Activated CD8-positive, alpha-beta memory T cell treated with anti-CD3 and anti-CD28 coated beads for 24 hours (primary cell): Measurements from ENCODE around the gene STAB1.
"Not testable (repeated sequence)": the region's sequence is repeated elsewhere in the genome, so short reads cannot be mapped to it uniquely, and the experiment has no call there.

Experiments
- DNase-seq: peaks from one replicate; pipeline ENCODE4 v3.0.0-alpha.2; 2020

STAB1 gene

DNA sequence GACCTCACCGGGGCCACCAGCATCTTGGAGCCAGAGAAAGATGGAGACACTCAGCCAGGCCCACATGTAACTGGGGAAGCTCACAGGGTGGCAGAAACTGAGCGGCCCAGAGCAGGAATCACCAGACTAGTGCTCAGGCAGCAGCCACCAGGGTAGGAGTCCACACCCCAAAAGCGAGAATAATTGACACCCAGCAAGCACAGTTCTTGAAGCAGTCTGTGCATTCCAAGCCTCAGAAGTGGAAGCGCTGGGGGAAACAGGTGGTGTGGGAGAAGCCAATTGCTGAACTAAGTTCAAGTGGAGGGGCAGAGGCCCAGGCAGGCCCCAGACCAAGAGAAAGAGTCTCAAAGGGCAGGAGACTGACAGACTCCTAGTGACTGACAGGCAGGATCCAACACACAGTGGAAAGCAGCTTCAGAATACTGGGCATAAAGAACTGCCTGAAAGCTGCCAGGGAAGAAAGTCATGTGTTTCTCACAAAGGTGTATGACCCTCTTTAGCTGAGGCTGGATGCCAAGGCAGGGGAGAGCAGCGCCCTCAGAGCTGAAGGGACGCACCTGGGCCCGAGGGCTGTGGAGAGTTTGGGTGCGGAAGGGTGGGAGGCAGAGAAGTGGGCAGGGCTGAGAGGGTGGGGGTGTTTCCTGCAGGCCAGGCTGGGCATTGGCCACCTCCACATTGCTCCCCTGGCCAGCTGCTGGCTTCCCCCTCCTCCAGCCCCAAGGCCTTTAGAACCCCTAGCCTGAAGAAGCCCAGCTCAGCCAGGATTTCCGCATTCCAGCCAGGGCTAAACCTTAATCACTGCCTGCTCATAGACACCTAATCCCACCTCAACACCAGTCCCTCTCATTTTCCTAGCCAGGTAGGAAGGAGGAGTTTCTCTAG lies 30.8 kb downstream of the STAB1 start:
- no peak for DNase-seq

- not testable (repeated sequence) for DNase-seq
Observed at GRCh38 chr3:52526671-52527038, 31.5 kb downstream of the STAB1 start.

GRCh38 chr3:52527039-52527731 lies 32.0 kb downstream of the STAB1 start:
- no peak for DNase-seq

DNA sequence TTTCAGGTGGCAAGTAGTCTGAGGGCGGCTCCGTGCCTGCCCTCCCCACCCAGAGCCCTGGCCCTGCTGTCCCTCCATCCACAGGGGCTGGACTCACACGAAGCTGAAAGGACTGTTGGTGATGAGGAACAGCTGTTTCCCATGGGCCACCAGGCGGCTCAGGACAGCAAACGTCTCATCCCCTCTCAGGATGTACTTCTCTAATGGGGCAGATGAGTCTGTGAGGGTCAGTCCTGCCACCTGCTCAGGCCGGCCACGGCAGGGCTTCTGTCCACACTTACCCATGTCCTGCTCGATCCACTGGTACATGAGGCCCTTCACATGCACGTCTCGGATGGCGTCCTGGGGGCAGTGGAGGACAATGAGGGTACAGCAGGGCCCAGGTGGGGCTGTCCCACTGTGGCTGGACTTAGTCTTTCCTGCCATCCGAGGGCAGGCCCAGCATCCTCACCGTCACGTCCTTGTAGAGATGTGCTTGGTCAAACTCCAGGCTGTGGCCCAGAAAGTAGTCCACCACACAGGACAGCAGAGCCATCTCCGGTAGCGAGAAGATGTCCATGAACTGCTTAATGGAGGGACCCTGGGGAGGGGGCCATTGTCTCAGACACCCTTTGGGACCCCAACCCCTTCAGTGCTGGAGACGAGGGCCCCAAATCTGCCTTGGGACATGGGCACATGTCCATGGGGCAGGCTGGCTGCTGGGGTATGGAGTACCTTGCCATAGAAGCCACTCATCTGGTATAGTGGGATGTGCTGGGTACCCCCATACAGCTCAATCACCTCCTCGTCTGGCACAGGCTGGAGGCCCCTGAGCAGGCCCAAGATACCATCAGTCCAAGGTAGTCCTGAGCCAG lies 32.8 kb downstream of the STAB1 start:
- no peak for DNase-seq

GRCh38 chr3:52528586-52529375 lies 33.6 kb downstream of the STAB1 start:
- DNase-seq = no peak

DNA sequence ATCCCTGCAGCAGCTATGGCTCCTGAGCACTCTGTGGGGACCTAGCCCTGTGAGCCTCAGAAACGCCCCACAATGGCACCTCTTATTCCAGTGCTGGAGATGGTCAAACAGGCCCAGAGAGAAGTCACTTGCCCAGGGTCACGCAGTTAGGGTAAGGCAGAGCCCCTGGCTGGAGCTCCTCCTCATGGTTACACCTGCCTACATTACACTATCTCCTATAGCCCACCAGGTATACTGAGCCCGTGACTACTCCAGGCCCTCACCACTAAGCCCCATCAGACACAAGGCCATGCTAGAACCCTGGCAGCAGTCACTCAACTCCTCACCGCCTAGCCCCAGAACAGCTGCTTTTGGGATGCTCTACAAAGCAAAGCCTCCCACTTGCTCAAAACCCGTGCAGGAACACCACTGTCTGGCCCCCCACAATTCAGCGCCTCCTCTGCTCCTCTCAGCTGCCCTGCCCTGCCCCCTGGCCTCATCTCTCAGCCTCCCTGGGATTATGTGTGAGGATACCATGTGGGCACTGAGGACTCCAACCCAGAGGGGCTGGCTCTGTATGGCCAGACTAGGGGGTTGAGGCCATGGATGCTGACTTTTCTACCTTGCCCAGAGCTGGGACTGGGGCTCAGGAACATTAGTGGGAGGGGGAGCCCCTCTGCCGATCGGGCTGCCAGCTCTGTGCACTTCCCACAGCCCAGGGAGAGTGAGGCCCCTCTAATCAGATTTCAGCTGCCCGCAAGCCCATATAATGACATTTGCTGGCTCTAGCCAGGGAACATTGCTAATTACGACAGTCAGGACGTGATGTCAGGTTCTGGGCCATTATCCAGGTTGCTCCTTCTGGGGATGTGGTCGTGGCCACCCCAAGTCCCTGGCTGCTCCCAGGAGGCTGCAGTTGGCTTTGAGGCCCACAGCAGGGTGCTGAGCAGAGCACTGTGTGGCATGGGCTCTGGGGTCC lies 34.5 kb downstream of the STAB1 start:
- DNase-seq = no peak

GRCh38 chr3:52530918-52531826 lies 36.0 kb downstream of the STAB1 start:
- no peak for DNase-seq

GRCh38 chr3:52531860-52532516 lies 36.9 kb downstream of the STAB1 start:
- DNase-seq = no peak

DNA sequence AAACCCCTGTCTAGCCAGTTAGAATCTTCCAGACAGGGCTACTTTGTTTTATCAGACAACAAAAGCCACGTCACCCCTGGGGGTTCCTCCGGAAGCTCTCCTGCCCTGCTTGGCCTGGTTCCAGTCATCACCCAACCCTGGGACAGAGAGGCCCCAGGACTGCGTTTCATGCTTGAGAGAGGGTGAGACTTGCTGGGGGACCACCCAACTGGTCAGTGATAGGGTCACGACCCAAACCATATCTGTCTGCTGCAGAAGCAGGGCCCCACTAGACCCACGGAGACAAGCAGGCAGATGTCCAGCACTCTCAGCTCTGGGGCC lies 37.3 kb downstream of the STAB1 start:
- peak; percentile 69 for DNase-seq

- DNase-seq = peak; percentile 80
Observed at GRCh38 chr3:52532838-52533622, 37.9 kb downstream of the STAB1 start.

DNA sequence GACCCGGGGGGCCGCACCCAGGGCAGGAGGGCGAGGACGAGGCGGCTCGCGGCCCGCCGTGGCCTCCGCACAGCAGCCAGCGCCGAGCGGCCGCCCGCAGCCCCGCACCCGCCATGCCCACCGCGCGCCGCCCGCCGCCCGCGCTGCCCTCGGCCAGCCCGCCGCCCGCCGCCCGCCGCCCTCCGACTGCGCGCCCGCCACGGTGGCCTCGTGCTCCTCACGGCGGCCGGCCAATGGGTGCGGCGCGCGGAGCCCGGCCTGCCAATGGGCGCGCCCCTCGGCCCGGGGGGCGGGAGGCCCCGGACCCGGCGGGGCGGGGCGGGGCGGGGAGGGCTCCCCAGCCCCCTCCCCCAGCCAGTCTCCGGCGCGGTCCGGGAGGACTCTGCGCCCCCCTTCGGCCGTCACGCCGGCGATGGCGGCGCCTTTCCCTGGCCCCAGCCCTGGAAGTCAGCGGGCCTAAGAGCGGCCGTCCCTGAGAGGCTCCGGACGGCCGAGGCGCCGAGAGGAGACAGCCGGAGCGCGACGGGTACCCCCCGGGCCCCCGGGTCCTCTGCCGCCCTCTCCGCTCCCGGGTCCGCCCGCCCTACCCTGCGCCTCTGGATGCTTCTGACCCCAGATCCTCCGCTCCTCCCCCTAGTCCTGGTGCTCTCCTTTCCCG lies 38.6 kb downstream of the STAB1 start, which contains the start of gene NT5DC2:
Gene NT5DC2 (minus strand): TSS at position 235 of the 658 bp plus-strand sequence. CDS start 120 bp downstream, at position 115.
- DNase-seq = peak; percentile 86

- DNase-seq = no peak
Observed at GRCh38 chr3:52534281-52535183, 39.4 kb downstream of the STAB1 start.

DNA sequence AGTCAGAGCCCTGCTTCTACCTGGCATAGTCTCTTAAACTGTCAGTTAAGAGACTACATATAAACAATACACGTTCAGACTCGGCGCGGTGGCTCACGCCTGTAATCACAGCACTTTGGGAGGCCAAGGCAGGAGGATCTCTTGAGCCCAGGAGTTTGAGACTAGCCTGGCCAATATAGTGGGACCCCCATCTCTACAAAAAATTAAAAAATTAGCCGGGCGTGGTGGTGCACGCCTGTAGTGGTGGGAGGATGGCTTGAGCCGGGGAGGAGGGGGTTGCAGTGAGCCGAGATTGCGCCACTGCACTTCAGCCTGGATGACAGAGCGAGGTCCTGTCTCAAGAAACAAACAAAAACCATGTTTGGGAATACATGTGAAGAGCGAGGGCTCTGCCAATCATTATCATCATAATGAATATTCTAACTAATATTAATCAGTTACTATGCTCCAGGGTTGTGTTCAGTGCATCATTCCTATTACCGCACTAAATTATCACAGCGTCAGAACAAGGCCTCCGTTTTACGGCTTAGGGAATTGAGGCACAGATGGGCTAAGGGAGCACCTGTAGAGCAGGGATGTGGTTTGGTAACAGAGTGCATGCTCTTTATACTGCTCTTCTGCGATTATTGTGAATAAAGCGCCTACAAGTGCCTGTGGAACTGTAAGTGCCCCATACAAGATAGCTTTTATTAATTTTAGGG lies 40.4 kb downstream of the STAB1 start:
- DNase-seq = no peak

GRCh38 chr3:52536112-52536368 lies 40.9 kb downstream of the STAB1 start:
- no peak for DNase-seq

DNA sequence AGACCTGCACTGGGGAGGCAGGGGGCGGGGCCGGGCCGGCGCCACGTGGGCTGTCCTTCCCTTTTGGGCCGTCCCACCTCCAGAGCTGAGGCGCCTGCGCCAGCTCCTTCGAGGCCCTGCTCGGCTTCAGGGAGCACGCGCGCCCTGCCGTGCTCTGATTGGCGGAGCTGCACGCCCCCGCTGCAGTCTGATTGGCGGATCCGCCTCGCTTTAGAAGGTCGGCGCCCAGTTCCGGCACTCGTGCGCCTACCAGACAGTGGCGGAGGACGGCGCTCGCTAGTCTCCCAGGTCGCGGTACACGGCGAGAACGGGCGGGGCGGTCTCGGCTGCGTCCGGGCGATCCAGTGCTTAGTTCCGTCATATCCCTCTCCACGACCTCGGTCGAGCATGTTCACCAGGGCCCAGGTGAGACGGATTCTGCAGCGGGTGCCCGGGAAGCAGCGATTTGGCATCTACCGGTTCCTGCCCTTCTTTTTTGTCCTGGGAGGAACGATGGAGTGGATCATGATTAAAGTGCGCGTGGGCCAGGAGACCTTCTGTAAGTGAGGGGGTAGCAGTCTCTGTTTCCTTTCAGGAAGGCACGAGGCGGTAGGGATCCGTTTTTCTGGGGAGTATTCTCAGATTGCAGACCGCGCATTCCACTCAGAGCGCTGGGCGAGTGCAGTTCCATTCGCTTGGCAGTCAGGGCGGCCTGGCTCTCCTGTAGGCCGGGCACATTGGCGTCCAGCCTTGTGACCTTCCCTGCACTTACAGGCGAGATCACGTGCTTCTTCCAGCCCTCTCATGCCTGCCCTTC lies 41.4 kb downstream of the STAB1 start, which contains the start of gene UQCC5:
Gene UQCC5 (plus strand): TSS at position 237 of the 796 bp plus-strand sequence. CDS start 151 bp downstream, at position 388.
- peak; percentile 96 for DNase-seq

DNA sequence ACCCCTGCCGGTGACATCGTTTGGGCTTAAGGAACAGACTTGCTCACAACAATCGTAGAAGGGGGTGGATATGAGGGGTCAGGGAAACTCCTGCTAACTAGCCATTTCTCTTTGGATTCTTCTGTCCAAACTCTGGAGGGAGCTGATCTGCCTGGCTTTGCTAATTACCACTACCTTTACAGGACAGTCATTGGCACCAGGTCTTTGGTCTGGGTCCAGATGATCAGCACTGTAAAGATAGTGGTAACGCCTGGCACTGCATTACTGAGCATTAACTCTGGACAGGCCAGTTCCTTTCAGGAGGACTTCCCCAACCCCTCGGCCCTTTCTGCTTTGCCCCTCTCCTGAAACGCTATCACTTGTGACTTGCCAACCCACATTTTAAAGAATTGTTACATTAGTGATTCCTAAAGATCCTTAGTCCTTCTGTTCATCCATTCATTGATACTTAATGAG lies 42.1 kb downstream of the STAB1 start:
- DNase-seq = no peak
